ENCODE measurements around the gene FNDC3B. TPM values are rescaled to one million over a fixed set of nuclear protein-coding genes. Genes with fewer than 3 reads are reported as not detected.

Gene FNDC3B
- total RNA-seq, 1 donor from 2014 or later, result 9.3 TPM

DNA sequence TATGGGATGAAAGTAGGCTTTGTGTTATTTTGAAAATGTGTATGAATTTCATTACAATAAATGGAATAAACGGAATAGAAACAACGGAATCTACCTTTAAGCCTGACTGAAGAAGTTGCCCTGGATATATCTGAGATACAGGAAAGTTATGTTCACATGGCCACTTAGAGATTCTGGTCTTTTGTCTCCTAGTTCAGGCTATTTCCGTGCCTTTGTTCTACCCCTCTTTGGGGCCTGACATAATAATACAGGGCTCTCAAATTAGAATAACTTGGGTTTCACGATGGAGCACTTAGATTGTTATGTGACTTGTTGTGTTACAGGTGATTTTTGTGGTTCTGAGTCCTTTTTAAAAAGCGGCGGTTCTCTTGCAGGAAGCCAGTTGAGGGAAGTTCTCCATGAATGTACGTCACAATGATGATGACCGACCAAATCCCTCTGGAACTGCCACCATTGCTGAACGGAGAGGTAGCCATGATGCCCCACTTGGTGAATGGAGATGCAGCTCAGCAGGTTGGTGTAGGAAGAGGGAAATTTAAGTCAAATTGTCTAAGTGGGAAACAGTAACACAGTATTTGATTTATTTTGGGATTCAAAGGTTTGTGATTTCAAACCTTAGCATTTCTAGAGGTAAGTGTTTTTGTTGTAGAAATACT lies 72.8 kb downstream of the FNDC3B start:
- H3K4me3 Mint-ChIP-seq, result no peak overlapping the region
- POLR2A ChIA-PET, result no interaction called here
- peaks cover 1% of the 10 kb centered on the region for H3K36me3 Mint-ChIP-seq (ENCODE audit: low read depth)
- intact Hi-C loops (cut with micrococcal nuclease), result no loop called here
- no peaks in the 10 kb centered on the region for H3K9me3 Mint-ChIP-seq
- peaks cover 35% of the 10 kb centered on the region for H3K27me3 Mint-ChIP-seq
- CTCF ChIA-PET, result no interaction called here
- TF ChIP-seq, protein P1, sequence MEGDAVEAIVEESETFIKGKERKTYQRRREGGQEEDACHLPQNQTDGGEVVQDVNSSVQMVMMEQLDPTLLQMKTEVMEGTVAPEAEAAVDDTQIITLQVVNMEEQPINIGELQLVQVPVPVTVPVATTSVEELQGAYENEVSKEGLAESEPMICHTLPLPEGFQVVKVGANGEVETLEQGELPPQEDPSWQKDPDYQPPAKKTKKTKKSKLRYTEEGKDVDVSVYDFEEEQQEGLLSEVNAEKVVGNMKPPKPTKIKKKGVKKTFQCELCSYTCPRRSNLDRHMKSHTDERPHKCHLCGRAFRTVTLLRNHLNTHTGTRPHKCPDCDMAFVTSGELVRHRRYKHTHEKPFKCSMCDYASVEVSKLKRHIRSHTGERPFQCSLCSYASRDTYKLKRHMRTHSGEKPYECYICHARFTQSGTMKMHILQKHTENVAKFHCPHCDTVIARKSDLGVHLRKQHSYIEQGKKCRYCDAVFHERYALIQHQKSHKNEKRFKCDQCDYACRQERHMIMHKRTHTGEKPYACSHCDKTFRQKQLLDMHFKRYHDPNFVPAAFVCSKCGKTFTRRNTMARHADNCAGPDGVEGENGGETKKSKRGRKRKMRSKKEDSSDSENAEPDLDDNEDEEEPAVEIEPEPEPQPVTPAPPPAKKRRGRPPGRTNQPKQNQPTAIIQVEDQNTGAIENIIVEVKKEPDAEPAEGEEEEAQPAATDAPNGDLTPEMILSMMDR (IDR thresholded peaks at IDR 0.05), result no peak
- no peak for DNase-seq
- H3K4me1 Mint-ChIP-seq, result peaks cover 13% of the 10 kb centered on the region
- ATAC-seq (ENCODE audit: low read depth), result no peak
- no peak overlapping the region for H3K27ac Mint-ChIP-seq

DNA sequence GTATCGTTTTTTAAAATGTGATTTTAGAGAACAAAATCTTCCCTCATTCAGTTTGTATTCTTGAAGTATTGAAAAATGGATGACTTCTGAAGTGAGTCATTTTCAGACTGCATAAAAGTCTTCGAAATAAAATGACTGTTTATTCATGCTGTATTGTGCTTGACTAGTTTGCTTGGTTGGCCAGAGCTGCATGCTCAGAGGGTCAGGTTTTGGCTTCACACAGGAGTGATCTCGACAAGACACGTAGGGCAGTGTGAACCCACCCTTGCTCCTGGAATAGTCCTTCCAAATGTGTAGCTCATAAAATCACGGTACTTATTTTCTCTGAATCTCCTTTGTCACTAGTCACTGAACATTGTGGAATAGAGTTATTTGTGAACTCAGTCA lies 73.3 kb downstream of the FNDC3B start:
- Mint-ChIP-seq H3K27ac (no peak overlapping the region), H3K4me1 (peaks cover 8% of the 10 kb centered on the region), H3K9me3 (no peaks in the 10 kb centered on the region), H3K4me3 (no peak overlapping the region), H3K27me3 (peaks cover 32% of the 10 kb centered on the region), H3K36me3 (ENCODE audit: low read depth) (peaks cover 1% of the 10 kb centered on the region)
- ChIA-PET CTCF (no interaction called here), POLR2A (no interaction called here)
- intact Hi-C loops (cut with micrococcal nuclease), result no loop called here
- ATAC-seq (ENCODE audit: low read depth), result no peak
- TF ChIP-seq, protein P1 (IDR thresholded peaks at IDR 0.05), result no peak
- DNase-seq, result no peak

DNA sequence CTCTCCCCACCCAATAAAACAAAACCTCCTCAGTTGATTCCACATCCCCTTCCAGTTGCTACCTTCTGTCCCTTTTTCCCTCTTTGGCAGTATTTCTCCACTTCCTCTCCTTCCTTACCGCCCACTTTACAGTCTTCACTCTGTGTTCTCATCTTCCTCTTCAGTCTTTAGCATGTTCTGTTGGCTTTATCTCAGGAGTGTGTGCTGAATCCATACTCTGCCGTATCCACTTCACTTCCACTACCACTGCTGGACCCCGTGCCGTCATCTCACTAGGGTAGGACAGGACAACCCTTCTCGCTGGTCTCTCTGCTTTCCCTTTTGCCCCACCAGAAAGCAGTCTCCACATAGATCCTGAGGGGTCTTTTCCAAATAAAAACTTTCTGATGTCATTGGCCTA lies 74.3 kb downstream of the FNDC3B start:
- Mint-ChIP-seq H3K4me1 (no peaks in the 10 kb centered on the region), H3K9me3 (no peaks in the 10 kb centered on the region), H3K4me3 (no peak overlapping the region), H3K36me3 (ENCODE audit: low read depth) (peaks cover 1% of the 10 kb centered on the region), H3K27me3 (peaks cover 30% of the 10 kb centered on the region), H3K27ac (no peak overlapping the region)
- ATAC-seq (ENCODE audit: low read depth), result no peak
- POLR2A ChIA-PET, result no interaction called here
- intact Hi-C loops (cut with micrococcal nuclease), result no loop called here
- CTCF ChIA-PET, result no interaction called here
- DNase-seq, result no peak
- TF ChIP-seq, protein P1 (IDR thresholded peaks at IDR 0.05), result no peak

DNA sequence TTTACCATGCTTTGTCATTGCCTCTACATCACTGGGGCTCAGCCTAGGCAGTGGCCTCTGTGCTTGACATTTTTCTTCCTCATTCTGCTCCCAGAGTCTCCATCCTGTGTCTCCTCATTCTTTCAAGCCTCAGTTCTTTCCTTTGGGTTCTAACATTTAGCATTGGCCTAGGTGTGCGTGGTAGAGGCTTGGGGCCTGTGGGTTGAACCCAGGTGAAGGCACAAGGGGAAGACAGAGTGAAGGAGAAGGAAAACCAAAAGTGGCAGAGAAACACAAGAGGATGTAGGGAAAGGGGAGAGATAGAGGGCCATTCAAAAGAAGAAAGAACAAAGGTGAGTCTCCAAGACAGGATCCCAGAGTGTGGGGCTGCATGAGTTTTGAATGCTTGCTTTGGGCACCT lies 75.7 kb downstream of the FNDC3B start:
- ATAC-seq (ENCODE audit: low read depth) (no peak), DNase-seq (no peak)
- Mint-ChIP-seq H3K27me3 (peaks cover 21% of the 10 kb centered on the region), H3K4me1 (no peaks in the 10 kb centered on the region), H3K4me3 (no peak overlapping the region), H3K36me3 (ENCODE audit: low read depth) (peaks cover 1% of the 10 kb centered on the region), H3K9me3 (no peaks in the 10 kb centered on the region), H3K27ac (no peak overlapping the region)
- intact Hi-C loops (cut with micrococcal nuclease), result no loop called here
- TF ChIP-seq, protein P1 (IDR thresholded peaks at IDR 0.05), result no peak
- CTCF ChIA-PET, result no interaction called here
- POLR2A ChIA-PET, result no interaction called here

DNA sequence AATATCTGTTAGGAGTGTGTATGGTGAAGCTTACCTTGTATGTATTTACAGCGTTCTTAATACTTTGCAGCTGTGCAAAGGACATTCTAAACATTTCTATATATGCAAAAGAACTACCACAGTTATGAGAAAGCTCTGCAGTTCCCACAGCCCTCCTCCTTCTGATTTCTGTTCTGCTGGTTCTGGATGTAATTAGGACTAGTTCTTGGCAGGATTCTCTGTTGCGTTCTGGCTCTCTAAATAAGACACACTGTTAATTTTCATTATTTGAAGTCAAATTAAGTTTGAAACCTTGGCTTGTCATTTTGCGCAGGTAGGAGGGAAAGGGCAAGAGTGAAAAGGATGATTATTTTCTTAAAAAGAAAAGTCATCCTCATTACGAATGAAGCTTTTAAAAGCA lies 76.4 kb downstream of the FNDC3B start:
- H3K4me3 Mint-ChIP-seq, result no peak overlapping the region
- peaks cover 18% of the 10 kb centered on the region for H3K27me3 Mint-ChIP-seq
- peaks cover 1% of the 10 kb centered on the region for H3K36me3 Mint-ChIP-seq (ENCODE audit: low read depth)
- TF ChIP-seq, protein P1 (IDR thresholded peaks at IDR 0.05), result no peak
- intact Hi-C loops (cut with micrococcal nuclease), result no loop called here
- CTCF ChIA-PET, result no interaction called here
- DNase-seq (no peak), ATAC-seq (ENCODE audit: low read depth) (no peak)
- no peaks in the 10 kb centered on the region for H3K9me3 Mint-ChIP-seq
- H3K4me1 Mint-ChIP-seq, result no peaks in the 10 kb centered on the region
- POLR2A ChIA-PET, result no interaction called here
- no peak overlapping the region for H3K27ac Mint-ChIP-seq
